Measurements from ENCODE around the gene SLC25A47. TPM values are rescaled to one million over a fixed set of nuclear protein-coding genes. Genes with fewer than 3 reads are reported as not detected.
"Not testable (repeated sequence)": the region's sequence is repeated elsewhere in the genome, so short reads cannot be mapped to it uniquely, and the experiment has no call there.

SLC25A47 gene
- total RNA-seq, 1 donor from 2014 or later, result not detected

- Mint-ChIP-seq H3K36me3 (ENCODE audit: unreplicated experiment) (peaks cover 5% of the 10 kb centered on the region), H3K27me3 (ENCODE audit: unreplicated experiment) (no peaks in the 10 kb centered on the region), H3K4me1 (ENCODE audit: unreplicated experiment) (peaks cover 42% of the 10 kb centered on the region), H3K27ac (ENCODE audit: unreplicated experiment) (no peak overlapping the region), H3K4me3 (ENCODE audit: unreplicated experiment) (no peak overlapping the region), H3K9me3 (ENCODE audit: unreplicated experiment) (no peaks in the 10 kb centered on the region)
- TF ChIP-seq CTCF (IDR thresholded peaks at IDR 0.05), result no peak
- no peak for DNase-seq (ENCODE audit: extremely low spot score, unreplicated experiment)
Measured at GRCh38 chr14:100287202-100287997, 35.7 kb upstream of the SLC25A47 start.

GRCh38 chr14:100287998-100288295, 35.2 kb upstream of the SLC25A47 start:
- not testable (repeated sequence) for H3K4me3 Mint-ChIP-seq (ENCODE audit: unreplicated experiment); H3K9me3 Mint-ChIP-seq (ENCODE audit: unreplicated experiment); DNase-seq (ENCODE audit: extremely low spot score, unreplicated experiment); H3K27me3 Mint-ChIP-seq (ENCODE audit: unreplicated experiment); H3K36me3 Mint-ChIP-seq (ENCODE audit: unreplicated experiment); H3K27ac Mint-ChIP-seq (ENCODE audit: unreplicated experiment)
- H3K4me1 Mint-ChIP-seq (ENCODE audit: unreplicated experiment), result peaks cover 36% of the 10 kb centered on the region

- Mint-ChIP-seq H3K27me3 (ENCODE audit: unreplicated experiment) (no peaks in the 10 kb centered on the region), H3K36me3 (ENCODE audit: unreplicated experiment) (peaks cover 5% of the 10 kb centered on the region), H3K4me3 (ENCODE audit: unreplicated experiment) (no peak overlapping the region), H3K27ac (ENCODE audit: unreplicated experiment) (peak overlapping the region; percentile 38), H3K4me1 (ENCODE audit: unreplicated experiment) (peaks cover 34% of the 10 kb centered on the region), H3K9me3 (ENCODE audit: unreplicated experiment) (no peaks in the 10 kb centered on the region)
- no peak for DNase-seq (ENCODE audit: extremely low spot score, unreplicated experiment)
- no peak for TF ChIP-seq CTCF (IDR thresholded peaks at IDR 0.05)
Measured at GRCh38 chr14:100288382-100289185, 34.6 kb upstream of the SLC25A47 start.

GRCh38 chr14:100289916-100290606, 33.1 kb upstream of the SLC25A47 start:
- H3K4me1 Mint-ChIP-seq (ENCODE audit: unreplicated experiment), result peaks cover 34% of the 10 kb centered on the region
- no peaks in the 10 kb centered on the region for H3K9me3 Mint-ChIP-seq (ENCODE audit: unreplicated experiment)
- no peak for DNase-seq (ENCODE audit: extremely low spot score, unreplicated experiment)
- no peak for TF ChIP-seq CTCF (IDR thresholded peaks at IDR 0.05)
- peaks cover 5% of the 10 kb centered on the region for H3K36me3 Mint-ChIP-seq (ENCODE audit: unreplicated experiment)
- H3K27ac Mint-ChIP-seq (ENCODE audit: unreplicated experiment), result peak overlapping the region; percentile 54
- no peak overlapping the region for H3K4me3 Mint-ChIP-seq (ENCODE audit: unreplicated experiment)
- no peaks in the 10 kb centered on the region for H3K27me3 Mint-ChIP-seq (ENCODE audit: unreplicated experiment)

GRCh38 chr14:100290607-100291304, 32.4 kb upstream of the SLC25A47 start:
- Mint-ChIP-seq H3K27me3 (ENCODE audit: unreplicated experiment) (no peaks in the 10 kb centered on the region), H3K36me3 (ENCODE audit: unreplicated experiment) (peaks cover 5% of the 10 kb centered on the region), H3K27ac (ENCODE audit: unreplicated experiment) (no peak overlapping the region), H3K4me3 (ENCODE audit: unreplicated experiment) (no peak overlapping the region), H3K4me1 (ENCODE audit: unreplicated experiment) (peaks cover 34% of the 10 kb centered on the region), H3K9me3 (ENCODE audit: unreplicated experiment) (no peaks in the 10 kb centered on the region)
- no peak for DNase-seq (ENCODE audit: extremely low spot score, unreplicated experiment)
- TF ChIP-seq CTCF (IDR thresholded peaks at IDR 0.05), result no peak

Measured in osteocyte (in vitro differentiated cells).